ENCODE results near the gene ZMIZ1.

Gene ZMIZ1

DNA sequence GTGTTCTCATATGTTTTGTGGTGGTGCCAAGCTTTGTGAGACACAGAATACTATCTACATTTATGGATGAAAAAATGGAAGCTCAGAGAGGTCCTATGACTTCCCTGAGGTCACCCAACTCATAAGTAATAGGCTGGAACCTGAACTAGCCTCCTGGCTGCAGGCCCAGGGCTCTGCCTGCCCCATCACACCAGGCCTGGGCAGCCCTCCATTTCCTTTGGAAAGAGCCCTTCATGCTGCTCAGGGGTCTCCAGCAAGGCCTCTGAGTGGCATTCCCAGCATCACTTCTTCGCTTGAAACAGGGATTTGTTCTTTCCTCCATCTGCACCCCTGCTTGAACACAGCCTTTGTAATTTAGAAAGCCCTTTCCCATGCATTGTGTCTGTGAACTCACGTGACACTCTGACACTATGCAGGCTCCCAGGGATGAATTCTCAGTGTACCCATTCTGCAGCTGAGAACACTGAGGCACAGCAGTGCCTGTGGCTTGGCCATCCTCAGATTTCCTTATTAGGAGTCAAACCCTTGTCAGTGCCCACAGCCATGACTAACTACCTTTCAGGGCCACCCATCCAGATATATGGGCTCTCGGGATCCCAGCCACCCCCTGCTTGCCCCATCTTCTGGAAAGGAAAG is 150.7 kb downstream of the ZMIZ1 start:
- DNase-seq = no peak

DNA sequence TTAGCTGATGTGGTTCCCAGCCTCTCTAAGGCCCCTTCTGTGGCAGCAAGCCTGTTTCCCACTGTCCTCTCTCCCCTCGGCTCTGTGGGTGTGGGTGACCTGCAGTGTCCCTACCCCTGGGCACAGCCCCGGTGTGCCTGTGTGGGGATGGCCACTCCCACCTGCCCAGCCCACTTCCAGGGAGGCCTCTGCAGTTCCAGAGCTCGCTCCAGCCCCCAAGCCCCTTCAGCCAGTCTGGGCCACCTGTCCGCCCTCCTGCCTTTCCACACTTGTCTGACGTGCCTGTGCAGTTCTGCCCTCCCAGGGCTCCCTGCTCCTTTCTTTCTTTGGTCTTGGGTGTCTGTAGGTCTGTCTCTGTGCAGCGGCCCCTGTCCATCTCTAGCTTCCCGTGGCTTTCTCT is 151.5 kb downstream of the ZMIZ1 start:
- DNase-seq = no peak

GRCh38 chr10:79221110-79222051 is 152.6 kb downstream of the ZMIZ1 start:
- no peak for DNase-seq

DNA sequence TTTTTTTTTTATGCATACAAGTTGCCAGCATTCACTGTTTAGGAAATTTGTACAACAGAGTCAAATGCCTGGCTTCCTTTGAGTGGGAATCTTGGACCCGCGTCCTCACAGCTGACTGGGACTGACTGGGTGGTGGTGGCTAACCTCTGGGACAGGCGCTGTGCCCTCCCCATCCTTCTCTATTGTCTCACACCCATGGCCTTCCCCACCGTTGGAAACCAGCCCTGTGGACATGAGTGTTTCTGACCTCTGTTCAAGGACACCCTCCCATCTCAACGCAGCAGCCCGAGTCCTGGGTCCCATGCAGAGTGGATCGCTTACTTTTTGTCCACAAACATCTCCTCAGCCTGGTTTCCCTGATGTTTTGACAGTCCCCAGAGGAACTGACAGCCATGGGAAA is 153.4 kb downstream of the ZMIZ1 start:
- DNase-seq = no peak

DNA sequence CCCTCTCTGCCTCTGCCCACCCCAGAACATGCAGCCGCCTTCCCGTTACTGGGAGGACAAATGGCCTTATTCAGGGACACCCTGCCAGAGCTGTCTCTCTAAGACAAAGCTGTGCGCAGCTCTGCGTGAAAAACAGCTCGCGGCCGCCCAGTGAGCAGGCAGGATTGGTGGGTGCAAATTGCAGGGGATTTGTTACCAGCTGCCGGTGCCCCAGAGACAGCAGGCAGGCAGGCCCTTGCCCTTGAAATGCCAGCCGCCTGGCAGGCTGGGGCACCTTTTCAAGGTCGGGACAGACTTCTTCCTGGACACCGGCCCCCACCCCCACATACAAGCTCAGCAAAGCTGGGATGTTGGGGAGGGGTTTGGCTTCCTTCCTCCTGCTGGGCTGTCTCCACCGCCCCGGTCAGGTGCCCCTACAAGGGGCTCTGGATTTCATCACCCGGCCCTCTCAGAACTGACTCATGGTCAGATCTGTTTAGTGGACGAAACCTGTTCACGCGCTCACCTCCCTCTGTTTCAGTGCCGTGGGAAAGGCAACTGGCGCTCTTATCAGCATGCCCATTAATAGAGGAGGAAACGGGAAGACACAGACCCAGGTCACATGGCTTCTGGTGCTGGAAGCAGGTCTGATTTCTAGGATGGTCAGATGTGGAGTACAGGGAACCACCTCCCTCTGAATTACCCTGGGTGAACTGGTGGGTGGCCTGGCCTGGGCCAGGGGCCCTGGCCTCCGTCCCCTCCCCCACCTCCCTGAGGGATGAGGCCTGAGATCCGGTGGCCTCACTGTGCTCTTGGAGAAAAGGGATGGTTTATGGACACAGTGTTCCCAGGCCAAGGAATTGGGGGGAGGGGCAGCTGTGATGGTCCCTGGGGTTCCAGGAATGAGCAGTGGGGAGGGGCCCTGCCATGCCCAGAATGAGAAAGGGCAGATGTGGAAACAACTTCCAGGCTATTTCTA is 154.6 kb downstream of the ZMIZ1 start:
- DNase-seq = no peak

- no peak for DNase-seq
These were observed 155.6 kb downstream of the ZMIZ1 start for GRCh38 chr10:79224263-79224949.

- no peak for DNase-seq
These were observed 156.2 kb downstream of the ZMIZ1 start for GRCh38 chr10:79224992-79225391.

DNA sequence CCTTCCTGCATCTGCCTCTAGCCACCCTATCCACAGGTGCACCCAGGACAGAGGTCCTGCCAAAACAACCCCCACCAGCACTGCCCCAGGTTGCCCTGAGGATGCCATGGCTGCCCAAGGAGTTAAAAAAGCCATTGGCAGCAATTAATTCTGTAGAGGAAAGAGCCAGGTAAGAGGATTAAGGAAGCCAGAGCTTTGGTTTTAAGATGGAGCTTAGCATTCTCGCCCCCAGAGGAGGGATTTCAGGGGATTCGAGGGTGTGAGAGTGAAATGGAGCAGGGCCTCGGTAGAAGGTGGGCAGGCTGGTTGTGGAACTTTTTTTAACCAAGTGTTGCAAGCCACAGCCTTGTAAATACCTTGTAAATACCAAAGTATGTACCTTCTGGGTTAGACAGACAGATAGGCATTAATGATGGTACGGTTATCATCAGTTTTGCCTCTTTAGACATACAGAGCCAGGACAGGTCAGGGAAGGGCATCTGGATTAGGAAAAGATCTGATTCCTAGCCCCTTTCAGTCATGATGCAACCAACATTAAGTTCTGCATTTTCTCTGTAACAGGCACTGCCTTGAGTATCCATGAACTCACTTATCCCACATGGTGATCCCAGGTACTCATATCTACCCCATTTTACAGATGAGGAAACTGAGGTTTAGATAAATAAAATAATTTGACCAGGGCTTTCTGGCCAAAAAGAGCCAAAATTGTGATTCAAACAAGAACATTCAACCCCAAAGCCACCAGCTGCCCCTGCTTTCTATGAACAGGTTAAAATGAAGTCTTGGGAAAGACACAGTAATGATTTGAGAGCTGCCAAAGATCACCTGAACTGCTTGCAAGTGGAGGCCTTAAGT is 157.9 kb downstream of the ZMIZ1 start:
- no peak for DNase-seq

GRCh38 chr10:79229071-79229541 is 160.3 kb downstream of the ZMIZ1 start:
- DNase-seq = no peak

DNA sequence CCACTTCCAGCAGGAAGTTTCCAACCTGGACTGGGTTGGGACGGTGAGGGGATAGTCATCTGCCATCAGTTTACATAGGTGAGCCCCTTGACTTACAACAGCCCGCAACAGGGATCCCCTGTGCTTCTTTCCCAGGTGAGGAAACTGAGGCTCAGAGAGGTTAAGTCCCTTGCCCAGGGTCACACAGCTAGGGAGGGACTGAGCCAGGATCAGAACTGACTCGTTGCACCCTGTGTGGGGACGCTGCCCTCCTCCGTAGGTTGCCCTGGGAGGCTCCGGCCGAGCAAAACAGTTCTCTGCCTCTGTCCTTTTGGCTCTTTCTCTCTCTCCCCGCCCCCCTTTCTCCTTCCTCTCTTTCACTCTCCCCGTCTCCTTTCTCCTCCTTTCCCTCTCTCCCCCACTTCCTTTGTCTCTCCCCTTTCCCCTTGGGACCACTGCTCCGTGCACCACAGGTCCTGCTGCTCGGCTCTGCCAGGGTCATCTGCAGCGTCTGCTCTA is 161.1 kb downstream of the ZMIZ1 start:
- no peak for DNase-seq

DNA sequence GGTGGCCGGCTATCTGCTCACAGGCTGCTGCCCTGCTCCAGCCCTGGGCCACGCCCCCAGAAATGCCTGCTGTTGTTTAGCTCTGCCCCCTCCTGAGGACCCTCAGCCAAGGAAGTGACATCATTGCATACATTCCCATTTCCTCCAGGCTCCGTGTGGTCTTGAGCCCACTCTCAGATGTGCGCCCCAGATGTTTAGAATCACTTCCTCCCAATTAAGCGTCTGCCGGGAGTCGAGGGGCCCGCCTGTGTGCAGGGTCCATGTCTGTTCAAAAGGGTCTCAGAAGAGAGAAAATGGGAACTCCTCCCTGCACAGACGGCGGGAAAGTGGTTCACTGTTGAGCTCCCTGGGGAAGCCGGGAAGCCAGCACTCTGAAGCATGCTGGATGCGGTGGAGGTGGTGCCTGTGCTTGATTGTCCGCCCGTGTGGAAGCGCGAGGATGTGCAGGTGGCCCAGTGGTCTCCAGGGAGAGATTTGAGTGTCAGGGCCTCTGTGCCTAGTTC is 161.6 kb downstream of the ZMIZ1 start:
- no peak for DNase-seq

- DNase-seq = no peak
These were observed 162.1 kb downstream of the ZMIZ1 start for GRCh38 chr10:79230850-79231249.

DNA sequence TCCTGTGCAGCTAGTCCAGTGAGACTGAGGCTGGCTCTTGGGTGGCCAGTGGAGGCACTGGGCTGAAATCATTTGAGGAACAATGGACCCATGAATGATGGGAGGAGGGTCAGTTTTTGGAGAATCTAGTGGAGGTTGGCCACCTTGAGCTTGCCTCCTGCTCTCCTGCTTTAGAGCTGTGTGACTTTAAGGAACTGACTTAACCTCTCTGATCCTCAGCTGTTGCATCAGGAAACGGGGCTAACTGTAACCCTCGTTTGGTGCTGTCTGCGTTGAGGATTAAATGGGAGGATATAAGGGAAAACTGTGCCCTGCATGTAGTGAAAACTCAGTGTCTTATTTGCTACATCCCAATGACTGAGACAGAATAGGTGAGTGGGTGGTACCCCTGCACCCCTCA is 163.1 kb downstream of the ZMIZ1 start:
- no peak for DNase-seq

DNA sequence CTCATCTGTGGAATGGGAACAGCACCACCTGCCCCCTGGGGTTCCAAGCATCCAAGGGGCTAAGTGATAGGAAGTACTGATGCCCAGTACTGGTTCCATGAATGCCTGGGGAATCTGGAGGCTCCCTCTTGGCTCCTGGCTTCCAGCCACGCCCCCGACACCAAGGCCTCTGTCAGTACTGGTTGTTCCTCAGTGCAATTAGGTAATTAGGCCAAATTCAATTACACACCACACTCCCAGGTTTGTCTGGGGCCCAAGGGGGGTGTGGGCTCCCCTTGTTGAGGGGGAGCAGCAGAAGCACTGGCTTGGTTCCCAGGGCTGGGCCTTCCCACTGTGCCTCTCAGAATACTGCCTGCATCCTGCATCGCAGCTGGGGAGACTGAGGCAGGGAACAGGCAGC is 164.1 kb downstream of the ZMIZ1 start:
- DNase-seq = no peak

GRCh38 chr10:79234391-79235315 is 165.9 kb downstream of the ZMIZ1 start:
- no peak for DNase-seq

GRCh38 chr10:79235765-79236432 is 167.1 kb downstream of the ZMIZ1 start:
- no peak for DNase-seq

- no peak for DNase-seq
These were observed 167.6 kb downstream of the ZMIZ1 start for GRCh38 chr10:79236433-79236765.

GRCh38 chr10:79237454-79238157 is 168.8 kb downstream of the ZMIZ1 start:
- no peak for DNase-seq

DNA sequence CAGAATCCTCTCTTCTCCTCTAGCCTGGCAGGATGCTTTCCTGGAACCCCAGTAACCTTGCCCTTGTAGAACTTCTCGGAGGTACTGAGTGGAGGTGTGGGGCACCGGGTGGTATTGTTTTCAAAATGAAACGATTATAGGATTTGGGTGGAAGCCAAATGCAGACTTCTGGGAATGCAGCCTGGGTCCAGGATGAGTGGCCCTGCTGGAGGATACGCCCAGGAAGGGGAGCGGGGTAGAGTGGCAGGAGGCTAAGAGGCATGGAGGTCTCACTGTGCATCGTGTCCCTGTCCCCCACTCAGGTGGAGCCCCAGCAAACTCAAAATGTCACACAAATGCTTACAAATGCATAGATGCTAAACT is 169.4 kb downstream of the ZMIZ1 start:
- DNase-seq = no peak

Data from CD4-positive, alpha-beta T cell treated with Interferon gamma for 1 hour (primary cell).